Embryonic facial prominence (tissue), 1 donor: ENCODE data around the gene PSAP.

ENCODE experiments used
- DNase-seq: peaks from one replicate; pipeline ENCODE4 v3.0.0-alpha.2; 2016; ENCODE audit errors: extremely low spot score

The PSAP gene

DNA sequence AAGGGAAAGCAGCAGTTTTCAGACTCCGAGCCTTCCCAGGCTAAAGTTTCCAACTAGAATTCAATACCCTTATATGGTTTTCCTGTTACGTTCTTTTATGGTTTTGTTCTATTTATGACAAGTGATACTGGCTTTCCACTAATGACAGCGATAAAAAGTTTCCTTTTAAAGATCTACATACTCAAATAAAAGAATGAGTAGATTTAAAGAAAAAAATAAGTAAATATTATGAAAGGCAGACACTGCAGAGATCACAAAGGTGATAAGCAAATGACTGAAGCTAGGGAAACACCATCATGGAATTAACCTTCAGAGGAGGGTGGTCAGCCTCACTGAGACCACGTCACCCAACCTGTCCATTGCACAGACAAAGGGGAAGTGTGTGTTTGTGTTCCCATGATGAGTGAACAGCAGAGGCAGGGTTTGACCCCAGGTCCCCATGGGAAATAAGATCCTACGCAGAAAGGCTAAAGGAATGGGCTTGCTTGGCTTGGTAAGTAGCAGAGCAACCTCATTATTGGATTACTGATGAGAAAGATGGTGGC, 81.7 kb downstream of the PSAP start:
- no peak for DNase-seq

DNA sequence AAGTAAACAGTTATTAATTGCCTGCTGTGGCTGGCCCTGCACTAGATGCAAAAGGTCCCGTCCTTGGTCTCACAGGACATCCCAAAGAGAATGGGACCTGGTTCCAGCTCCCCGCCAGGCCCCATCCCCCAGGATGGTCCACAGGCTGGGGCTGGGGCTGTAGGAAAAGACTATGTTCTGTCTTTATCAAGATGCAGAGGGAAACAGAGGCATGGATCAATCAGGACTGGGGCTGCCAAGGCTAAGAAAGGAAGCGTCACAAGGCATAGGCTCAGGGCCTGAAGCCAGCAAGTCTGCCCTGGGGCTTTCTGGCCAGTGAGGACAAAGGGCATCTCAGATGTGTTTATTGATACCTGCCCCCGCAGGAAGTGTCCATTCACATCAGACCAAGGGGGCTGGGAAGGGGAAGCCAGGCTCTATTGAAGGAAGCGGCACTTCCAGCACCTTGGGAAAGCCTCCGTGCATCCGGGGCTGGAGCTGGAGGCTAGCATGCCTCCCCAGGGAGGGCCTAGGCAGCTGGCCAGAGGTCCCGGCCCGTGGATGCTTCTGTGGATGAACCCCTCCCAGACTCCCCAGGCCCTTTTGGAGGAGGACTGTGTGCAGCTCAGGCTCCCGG, 83.5 kb downstream of the PSAP start:
- DNase-seq, result no peak

DNA sequence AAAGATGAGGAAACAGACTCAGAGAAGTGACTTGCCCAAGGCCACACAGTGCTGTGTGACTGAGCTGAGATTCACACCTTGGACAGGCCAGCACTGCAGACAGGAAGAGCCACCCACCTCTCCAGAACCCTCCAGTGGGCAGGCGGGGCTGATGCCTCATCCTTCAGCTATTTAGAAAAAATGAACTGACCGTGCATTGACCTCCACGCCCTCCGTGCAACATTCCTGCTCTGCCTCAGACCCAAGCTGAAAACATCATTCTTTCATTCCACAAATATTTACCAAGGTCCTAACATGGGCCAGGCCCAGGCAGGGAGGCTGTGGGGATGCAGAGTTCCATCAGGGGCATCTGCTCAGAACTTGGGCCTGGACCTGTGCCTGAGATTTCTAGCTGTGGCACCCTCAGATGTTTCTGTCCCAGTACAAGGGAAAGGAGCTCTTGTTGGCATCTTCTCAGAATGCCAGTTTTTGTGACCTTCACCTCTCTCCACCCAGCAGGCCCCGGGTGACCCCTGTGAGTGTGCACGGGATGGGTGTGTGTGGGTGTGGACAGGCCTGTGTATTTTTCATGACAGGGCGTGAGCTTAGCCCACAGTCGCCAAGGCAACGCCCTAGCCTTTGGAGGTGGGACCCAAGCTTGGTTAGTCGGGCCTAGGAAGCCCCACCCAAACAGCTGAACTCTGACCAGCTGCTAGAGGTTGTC, 84.2 kb downstream of the PSAP start:
- no peak for DNase-seq
